ENCODE results near the gene PSMC3IP. TPM values are rescaled to one million over a fixed set of nuclear protein-coding genes. Genes with fewer than 3 reads are reported as not detected.

Gene PSMC3IP
- total RNA-seq, 1 donor from 2014 or later: 1.4 TPM

GRCh38 chr17:42585353-42585752, 7.8 kb upstream of the PSMC3IP start:
- DNase-seq (ENCODE audit: low read depth in 2 of 2): no peak

- no peak for DNase-seq (ENCODE audit: low read depth in 2 of 2)
Observed at GRCh38 chr17:42584880-42585279, 7.4 kb upstream of the PSMC3IP start.

DNA sequence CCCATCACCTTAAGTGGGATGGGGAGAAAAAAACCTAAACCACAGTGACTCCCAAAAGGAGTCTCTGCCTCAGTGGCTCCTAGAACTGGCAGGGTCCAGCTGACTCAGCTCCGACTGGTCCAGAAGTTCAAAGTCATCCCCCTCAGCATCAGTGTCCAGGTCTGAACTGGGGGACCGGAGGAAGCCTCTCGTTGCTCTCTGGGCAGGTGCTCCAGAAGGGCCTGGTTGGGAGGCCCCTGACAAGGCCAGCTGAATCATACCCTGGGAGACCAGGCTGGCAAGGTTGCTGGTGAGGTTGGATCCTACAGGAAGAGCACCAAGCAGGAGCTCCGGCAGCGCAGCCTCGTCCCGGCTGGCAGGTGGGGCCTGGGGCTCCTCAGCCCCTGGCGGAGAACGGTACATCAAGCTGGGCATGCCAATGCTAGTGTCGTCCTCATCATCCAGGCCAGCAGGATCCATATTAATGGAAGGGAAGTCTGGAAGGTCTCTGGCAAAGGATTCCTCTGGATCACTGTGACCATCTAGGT, 4.3 kb upstream of the PSMC3IP start:
- DNase-seq (ENCODE audit: low read depth in 2 of 2): no peak

DNA sequence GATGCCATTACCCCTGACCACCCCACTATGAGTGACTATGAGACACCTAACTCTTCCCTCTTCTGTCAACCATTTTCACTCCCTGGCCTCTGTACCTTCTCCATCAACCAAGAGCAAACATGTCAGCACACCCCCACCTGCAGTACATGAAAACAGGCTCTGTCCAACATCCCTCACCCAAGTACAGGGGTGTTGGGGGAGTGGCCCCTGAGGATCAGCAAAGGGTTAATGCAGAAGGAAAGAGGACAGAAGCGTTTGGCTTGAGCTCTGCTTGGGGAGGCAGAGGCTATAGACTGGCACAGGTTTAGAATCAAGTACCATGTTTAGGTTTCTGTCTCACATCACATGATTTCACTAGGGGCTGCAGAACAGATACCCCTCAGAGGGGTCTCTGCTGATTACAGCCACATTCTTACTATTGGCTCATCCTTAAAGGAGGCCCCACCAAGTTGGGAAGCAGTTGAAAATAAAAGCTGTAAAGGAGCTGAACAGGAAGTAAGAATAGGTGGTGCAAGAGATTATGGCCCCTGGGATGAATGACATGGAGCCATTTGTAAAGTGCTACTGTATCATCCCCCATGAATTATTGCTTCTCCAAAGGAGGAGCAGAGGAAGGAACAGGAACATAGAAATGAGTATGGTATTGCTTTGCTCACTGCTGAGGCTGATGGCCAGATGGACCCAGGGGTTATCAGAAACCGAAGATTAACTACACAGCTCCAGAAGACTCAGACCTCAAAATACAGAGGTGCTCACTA, 2.4 kb upstream of the PSMC3IP start:
- DNase-seq (ENCODE audit: low read depth in 2 of 2): no peak

GRCh38 chr17:42578282-42578869, 847 bp upstream of the PSMC3IP start:
- peak; percentile 80 for DNase-seq (ENCODE audit: low read depth in 2 of 2)

- DNase-seq (ENCODE audit: low read depth in 2 of 2): no peak
Observed at GRCh38 chr17:42577140-42577531, 393 bp downstream of the PSMC3IP start.

DNA sequence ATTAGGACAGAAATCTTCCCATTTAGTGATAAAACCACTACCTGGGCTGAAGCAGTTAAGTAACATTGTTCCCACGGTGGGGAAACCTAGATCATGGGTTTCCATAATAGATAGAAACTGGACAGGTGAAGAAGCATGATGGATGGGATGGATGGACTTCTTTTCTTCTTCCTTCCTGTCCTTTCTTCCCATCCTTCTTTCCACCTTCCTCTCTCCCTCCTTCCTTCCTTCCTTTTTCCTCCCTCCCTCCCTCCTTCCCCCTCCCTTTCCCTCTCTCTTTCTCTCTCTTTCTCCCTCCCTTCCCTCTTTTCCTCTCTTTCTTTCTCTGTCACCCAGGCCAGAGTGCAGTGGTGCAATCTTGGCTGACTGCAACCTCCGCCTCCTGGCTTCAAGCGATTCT, 3.1 kb downstream of the PSMC3IP start:
- DNase-seq (ENCODE audit: low read depth in 2 of 2): no peak

GRCh38 chr17:42573095-42573494, 4.4 kb downstream of the PSMC3IP start:
- DNase-seq (ENCODE audit: low read depth in 2 of 2): no peak

DNA sequence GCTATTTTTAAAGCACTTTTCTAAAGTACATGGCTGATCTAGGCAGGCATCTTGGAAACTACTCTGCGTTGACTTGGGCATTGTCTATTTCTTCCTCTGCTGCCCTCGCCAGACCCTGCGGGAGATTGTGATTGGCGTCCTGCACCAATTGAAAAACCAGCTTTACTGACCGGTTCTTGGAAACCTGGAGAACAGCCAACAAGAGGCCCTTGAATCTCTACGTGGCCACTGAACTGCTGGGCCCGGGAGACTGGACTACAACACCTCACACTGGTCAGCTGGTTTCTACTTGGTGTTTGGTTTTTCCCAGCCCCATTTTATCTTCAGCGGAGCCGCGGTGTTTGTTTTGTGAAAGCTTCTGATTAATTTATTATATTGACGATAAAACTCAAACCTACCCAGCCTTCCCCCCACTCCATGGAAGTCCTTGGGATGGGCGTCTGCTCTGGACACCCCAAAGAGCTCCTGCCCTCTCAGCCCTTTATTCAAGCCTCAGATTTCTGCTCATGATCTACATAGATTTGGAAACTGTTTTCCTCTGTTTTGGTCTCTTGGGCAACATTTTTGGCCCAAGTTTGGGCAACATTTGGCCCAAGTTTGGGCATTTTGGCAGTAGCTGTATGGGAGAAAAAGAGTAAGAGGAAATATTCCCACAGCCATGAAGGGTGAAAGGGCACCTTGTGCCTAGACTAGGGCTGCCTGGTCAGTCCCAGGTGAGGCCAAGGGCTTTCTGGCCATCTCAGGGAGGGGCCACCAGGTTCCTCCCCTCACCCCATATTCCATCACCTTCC, 5.9 kb downstream of the PSMC3IP start:
- no peak for DNase-seq (ENCODE audit: low read depth in 2 of 2)

DNA sequence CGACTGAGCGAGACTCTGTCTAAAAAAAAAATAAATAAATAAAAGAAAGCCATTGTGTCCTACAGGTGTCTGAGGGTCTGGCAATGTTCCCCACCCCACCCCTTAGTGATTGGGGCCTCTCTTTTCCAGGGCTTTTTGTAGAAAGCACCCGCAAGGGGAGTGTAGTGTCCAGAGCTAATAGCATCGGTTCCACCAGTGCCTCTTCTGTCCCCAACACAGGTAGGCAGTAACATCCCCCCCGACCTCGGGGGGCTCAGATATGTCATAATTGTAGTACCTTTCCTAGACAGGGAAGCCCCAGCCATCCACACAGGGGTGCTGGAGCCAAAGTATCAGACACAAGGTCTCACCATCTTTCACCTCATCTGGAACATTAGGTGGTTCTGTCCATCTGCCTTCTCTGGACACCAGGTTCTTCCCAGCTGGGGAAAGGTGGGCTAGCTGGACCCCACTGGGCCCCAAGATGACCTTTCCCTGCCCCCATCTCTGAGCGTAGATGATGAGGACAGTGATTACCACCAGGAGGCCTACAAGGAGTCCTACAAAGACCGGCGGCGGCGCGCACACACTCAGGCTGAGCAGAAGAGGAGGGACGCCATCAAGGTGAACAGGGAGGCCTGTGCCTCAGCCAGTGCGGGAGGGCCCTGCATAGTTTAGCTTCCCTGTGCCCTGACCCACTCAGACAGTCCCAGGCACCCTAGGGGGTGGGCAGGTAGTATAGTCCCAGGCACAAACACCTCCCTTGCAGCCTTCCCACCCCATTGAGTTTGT, 9.0 kb downstream of the PSMC3IP start:
- DNase-seq (ENCODE audit: low read depth in 2 of 2): no peak

DNA sequence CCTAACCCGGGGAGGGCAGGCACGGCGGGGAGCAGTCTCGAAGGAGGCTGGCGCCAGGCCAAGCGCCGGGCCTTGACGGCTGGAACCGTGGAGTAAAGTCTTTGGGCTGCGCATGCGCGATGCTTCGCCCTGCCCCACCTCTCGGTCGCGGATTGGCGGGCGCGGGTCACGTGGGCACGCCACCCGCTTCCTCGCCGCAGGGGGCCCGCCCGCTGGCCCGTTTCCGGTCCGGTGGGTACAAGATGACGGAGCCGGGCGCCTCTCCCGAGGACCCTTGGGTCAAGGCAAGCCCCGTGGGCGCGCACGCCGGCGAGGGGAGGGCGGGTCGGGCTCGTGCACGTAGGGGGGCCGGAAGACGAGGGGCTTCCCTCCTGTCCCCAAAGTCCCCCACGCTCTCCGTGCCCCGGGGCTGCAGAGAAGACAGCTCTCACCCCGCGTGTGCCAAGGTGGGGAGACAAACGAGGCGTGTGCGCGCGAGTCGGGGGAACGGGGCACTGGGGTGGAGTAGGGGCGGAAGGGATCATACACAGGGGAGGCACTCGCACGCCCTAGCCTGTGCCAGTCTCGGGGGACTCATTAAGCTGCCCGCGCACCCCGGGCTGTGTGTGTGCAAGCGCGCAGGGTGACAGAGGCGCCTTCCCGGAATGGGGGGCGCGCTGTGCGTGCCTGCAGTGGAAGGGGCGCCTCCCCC, 10.5 kb downstream of the PSMC3IP start, which contains the start of gene MLX:
Gene MLX (plus strand): TSS at position 218 of the 691 bp plus-strand sequence. CDS start 25 bp downstream, at position 243.
- DNase-seq (ENCODE audit: low read depth in 2 of 2): peak; percentile 90 to 92

DNA sequence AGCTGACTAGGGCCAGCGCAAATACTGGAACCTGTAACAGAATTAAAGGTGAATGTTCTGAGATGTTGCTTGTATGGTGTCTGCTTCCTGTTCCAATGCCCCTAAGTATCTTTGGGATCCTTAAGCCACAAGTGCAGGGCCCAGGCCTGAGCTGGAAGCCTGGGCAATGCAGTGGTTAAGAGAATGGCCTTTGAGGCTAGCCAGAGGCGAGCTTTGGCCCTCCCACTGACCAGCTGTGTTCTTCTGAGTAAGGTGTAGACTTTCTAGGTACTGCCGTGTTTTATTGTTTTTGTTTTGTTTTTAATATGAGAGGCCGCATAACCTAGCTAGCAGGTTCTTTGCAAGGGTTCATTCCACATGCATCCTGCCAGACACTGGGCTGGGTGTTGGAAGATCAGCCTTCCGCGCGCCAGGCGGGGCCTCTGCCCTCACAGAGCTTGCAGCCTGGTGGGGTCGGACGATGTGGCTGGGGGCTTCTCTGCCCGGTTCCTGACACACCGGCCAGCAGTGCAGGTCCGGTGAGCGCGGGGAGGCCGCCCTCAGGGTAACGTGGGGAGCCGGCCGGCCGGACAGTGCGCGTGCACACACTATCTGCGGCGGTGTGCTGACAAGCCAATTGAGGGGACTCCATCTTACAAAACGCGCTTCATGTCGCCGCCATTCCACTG, 11.2 kb downstream of the PSMC3IP start:
- no peak for DNase-seq (ENCODE audit: low read depth in 2 of 2)

GRCh38 chr17:42565523-42566214, 11.9 kb downstream of the PSMC3IP start:
- DNase-seq (ENCODE audit: low read depth in 2 of 2): no peak

- no peak for DNase-seq (ENCODE audit: low read depth in 2 of 2)
Observed at GRCh38 chr17:42564815-42565522, 12.6 kb downstream of the PSMC3IP start.

GRCh38 chr17:42563950-42564349, 13.6 kb downstream of the PSMC3IP start:
- no peak for DNase-seq (ENCODE audit: low read depth in 2 of 2)

GRCh38 chr17:42563543-42563942, 14.0 kb downstream of the PSMC3IP start:
- peak in 1 of 2 donors; percentile 12 for DNase-seq (ENCODE audit: low read depth in 2 of 2)

DNA sequence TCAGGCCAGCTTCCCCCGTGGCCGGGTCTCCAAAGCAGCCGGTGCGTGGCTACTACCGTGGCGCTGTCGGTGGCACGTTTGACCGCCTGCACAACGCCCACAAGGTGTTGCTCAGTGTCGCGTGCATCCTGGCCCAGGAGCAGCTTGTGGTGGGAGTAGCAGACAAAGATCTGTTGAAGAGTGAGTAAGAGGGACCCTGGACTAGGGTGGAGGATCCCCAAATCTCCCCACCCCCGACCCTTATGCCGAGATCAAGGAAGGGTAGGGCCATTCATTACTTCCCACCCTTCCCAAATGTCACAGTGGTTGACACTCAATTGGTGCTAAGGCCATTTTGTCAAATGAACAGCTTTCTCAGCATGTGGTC, 14.4 kb downstream of the PSMC3IP start:
- no peak for DNase-seq (ENCODE audit: low read depth in 2 of 2)

DNA sequence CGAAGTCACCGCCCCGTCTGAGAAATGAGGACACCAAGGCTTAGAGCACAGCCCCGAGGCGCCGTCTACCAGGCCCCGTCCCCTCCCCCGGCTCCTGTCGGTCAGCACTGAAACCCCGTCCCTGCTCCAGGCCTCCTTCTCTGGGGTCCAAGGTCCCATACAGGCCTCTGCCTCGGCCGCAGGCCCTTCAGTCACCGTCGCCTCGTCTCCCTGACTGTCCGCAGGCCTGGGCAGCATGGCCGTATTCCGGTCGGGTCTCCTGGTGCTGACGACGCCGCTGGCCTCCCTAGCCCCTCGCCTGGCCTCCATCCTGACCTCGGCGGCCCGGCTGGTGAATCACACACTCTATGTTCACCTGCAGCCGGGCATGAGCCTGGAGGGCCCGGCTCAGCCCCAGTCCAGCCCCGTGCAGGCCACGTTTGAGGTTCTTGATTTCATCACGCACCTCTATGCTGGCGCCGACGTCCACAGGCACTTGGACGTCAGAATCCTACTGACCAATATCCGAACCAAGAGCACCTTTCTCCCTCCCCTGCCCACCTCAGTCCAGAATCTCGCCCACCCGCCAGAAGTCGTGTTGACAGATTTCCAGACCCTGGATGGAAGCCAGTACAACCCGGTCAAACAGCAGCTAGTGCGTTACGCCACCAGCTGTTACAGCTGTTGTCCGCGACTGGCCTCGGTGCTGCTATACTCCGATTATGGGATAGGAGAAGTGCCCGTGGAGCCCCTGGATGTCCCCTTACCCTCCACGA, 15.0 kb downstream of the PSMC3IP start:
- peak in 1 of 2 donors; percentile 40 for DNase-seq (ENCODE audit: low read depth in 2 of 2)
